ENCODE data around the gene TNFRSF13B. TPM values are rescaled to one million over a fixed set of nuclear protein-coding genes. Genes with fewer than 3 reads are reported as not detected.

Gene TNFRSF13B
- total RNA-seq, 4 donors from 2014 or later, result 0.66 TPM; not detected in 3

- TF ChIP-seq CTCF (IDR thresholded peaks at IDR 0.05) (no peak), POLR2A (IDR thresholded peaks at IDR 0.05; ENCODE audit: low read depth) (no peak), EP300 (IDR thresholded peaks at IDR 0.05) (no peak), POLR2AphosphoS5 (IDR thresholded peaks at IDR 0.05) (no peak)
- Histone ChIP-seq H3K27me3 (peaks cover 0 to 19% (median 0%) of the 10 kb centered on the region in 4 donors), H3K9me3 (no peaks in the 10 kb centered on the region), H3K36me3 (no peaks in the 10 kb centered on the region), H3K4me1 (no peaks in the 10 kb centered on the region), H3K4me3 (no peak overlapping the region), H3K27ac (replicated peaks in 1 of 4) (no peak overlapping the region)
- DNase-seq (ENCODE audit: extremely low spot score), result peak; percentile 75
- 67% methylated on average over 8 of the region's 8 CpGs for WGBS
- intact Hi-C loops (cut with DNase I), result no loop called here
Measured at GRCh38 chr17:16910341-16910740, 61.6 kb downstream of the TNFRSF13B start.

GRCh38 chr17:16909472-16910246, 62.3 kb downstream of the TNFRSF13B start:
- Histone ChIP-seq H3K27me3 (peaks cover 0 to 19% (median 0%) of the 10 kb centered on the region in 4 donors), H3K9me3 (no peaks in the 10 kb centered on the region), H3K4me1 (no peaks in the 10 kb centered on the region), H3K4me3 (no peak overlapping the region), H3K36me3 (no peaks in the 10 kb centered on the region), H3K27ac (replicated peaks in 1 of 4) (no peak overlapping the region)
- 50% methylated on average over 12 of the region's 13 CpGs for WGBS
- DNase-seq (ENCODE audit: extremely low spot score), result no peak
- intact Hi-C loops (cut with DNase I), result no loop called here
- TF ChIP-seq EP300 (IDR thresholded peaks at IDR 0.05) (no peak), POLR2AphosphoS5 (IDR thresholded peaks at IDR 0.05) (no peak), CTCF (IDR thresholded peaks at IDR 0.05) (no peak), POLR2A (IDR thresholded peaks at IDR 0.05; ENCODE audit: low read depth) (no peak)

DNA sequence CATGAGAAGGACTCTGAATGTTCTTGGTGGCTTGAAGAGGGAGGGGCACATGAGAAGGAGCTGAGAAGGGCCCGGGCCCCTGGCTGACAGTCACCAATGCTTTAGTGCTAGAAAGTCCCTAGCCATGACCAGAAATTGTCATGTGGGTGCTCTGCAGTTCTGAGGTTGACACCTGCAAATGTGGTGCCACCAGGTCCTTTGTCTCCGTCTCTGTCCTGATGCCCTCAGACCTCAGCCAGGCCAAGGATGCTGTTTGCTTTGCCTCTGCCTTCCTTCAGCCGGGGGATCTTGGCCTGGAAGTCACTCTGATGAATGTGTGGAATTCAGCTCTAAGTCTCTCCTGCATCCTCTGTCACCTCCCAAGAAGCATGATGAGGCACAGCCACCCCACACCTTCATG, 63.6 kb downstream of the TNFRSF13B start:
- H3K4me3 ChIP-seq, result no peak overlapping the region
- peaks cover 0 to 15% (median 0%) of the 10 kb centered on the region in 4 donors for H3K27me3 ChIP-seq
- no peaks in the 10 kb centered on the region for H3K9me3 ChIP-seq
- H3K36me3 ChIP-seq, result no peaks in the 10 kb centered on the region
- 88% methylated on average over 3 of the region's 3 CpGs for WGBS
- H3K4me1 ChIP-seq, result no peaks in the 10 kb centered on the region
- no peak for TF ChIP-seq POLR2A (IDR thresholded peaks at IDR 0.05; ENCODE audit: low read depth)
- no peak for TF ChIP-seq POLR2AphosphoS5 (IDR thresholded peaks at IDR 0.05)
- TF ChIP-seq CTCF (IDR thresholded peaks at IDR 0.05), result no peak
- TF ChIP-seq EP300 (IDR thresholded peaks at IDR 0.05), result no peak
- DNase-seq (ENCODE audit: extremely low spot score), result no peak
- intact Hi-C loops (cut with DNase I), result no loop called here
- no peak overlapping the region for H3K27ac ChIP-seq (replicated peaks in 1 of 4)

GRCh38 chr17:16906680-16907079, 65.2 kb downstream of the TNFRSF13B start:
- Histone ChIP-seq H3K36me3 (no peaks in the 10 kb centered on the region), H3K27me3 (peaks cover 0 to 15% (median 0%) of the 10 kb centered on the region in 4 donors), H3K27ac (replicated peaks in 1 of 4) (no peak overlapping the region), H3K4me1 (no peaks in the 10 kb centered on the region), H3K9me3 (no peaks in the 10 kb centered on the region), H3K4me3 (no peak overlapping the region)
- no peak for TF ChIP-seq CTCF (IDR thresholded peaks at IDR 0.05)
- no peak for TF ChIP-seq POLR2AphosphoS5 (IDR thresholded peaks at IDR 0.05)
- TF ChIP-seq EP300 (IDR thresholded peaks at IDR 0.05), result no peak
- TF ChIP-seq POLR2A (IDR thresholded peaks at IDR 0.05; ENCODE audit: low read depth), result no peak
- DNase-seq (ENCODE audit: extremely low spot score), result no peak
- intact Hi-C loops (cut with DNase I), result no loop called here
- WGBS, result 74% methylated on average over 4 of the region's 4 CpGs

Measured in esophagus muscularis mucosa (tissue), 4 donors.